GM21825 (cell line): ENCODE results near the gene FMN2.
"Not testable (repeated sequence)": the region's sequence is repeated elsewhere in the genome, so short reads cannot be mapped to it uniquely, and the experiment has no call there.

Experiments used
- ATAC-seq: cut with Tn5 transposase; IDR thresholded peaks from one replicate; pipeline ENCODE4 v1.9.1; 2021; ENCODE audit warnings: mild to moderate bottlenecking, moderate library complexity; ENCODE audit not compliant: unreplicated experiment

FMN2 gene

DNA sequence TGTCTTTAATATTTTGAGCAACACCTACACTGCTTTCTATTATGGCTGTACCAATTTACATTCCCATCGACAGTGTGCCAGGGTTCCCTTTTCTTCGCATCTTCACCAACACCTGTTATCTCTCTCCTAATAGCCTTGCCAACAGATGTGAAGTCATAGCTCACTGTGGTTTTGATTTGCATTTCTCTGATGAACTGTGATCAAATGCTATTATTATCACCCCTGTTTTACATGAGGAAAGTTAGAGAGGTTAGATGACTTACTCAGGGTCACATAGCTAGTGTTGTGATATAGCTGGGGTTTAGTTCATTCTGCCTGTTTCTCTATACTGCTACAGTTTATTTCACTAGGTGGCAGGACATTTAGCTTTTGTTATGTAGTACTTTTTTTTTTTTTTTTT lies 204.1 kb downstream of the FMN2 start:
- ATAC-seq, result no peak

DNA sequence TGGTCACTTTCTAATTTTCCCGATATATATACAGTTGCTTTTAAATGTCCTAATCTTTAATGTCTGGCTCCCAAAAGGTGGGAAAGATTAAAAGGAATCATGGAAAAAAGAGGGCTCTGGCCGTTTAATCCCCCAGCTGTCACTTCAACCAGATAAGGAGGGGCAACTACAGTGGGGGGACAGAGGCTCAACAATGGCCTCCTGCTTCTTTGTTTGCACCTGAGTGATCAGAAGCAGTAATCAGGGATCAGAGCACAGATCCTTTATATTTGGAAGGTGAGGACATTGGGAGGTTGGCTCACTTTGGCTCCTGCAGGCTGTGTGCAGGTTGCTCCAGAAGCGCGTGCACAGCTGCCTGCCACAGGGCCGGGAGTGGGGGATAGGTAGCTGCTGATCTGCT lies 212.8 kb downstream of the FMN2 start:
- ATAC-seq, result no peak

DNA sequence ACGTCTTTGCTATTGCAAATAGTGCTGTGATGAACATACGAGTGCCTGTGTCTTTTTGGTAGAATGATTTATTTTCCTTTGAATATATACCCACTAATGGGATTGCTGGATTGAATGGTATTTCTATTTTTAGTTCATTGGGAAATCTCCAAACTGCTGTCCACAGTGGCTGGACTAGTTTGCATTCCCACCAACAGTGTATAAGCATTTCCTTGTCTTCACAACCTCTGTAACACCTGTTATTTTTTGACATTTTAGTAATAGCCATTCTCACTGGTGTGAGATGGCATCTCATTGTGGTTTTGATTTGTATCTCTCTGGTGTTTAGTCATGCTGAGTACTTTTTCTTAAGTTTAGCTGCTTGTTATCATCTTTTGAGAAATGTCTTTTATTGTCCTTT lies 215.0 kb downstream of the FMN2 start:
- ATAC-seq, result no peak

DNA sequence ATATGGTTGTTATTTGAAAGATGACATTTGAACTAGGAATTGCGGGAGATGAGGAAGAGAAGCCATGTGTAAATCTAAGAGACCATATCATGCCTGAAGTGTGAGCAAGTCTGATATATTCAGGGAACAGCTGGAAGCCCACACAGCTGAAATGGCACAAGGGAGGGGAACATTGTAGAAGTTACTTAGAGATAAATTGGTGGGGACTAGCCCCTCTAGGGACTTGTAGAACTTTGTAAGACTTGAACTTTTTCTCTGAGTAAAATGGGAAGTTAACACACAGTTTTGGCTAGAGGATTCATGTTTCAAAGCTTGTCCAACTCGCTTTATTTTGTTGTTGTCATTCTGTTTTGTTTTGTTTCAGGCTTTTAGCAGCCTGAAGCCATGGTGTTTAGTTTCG lies 216.4 kb downstream of the FMN2 start:
- ATAC-seq, result no peak

DNA sequence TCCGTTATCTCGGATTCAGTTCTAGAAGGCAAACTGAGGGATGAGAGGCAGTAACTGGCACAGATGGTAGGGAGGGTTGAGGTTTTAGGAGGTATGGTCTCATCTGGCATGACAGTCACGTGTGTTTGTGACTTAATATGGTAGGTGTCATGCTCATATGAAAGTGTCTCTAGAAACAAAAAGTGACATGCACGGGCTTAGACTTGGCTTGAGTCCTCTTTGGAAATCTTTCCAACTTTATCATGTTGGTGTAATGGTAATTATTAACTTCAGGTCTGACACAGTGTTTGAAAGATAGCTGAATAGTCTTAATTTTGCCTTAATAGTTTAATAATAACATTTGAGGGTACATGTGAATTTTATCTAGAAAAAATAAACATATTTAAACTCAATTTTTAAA lies 218.1 kb downstream of the FMN2 start:
- no peak for ATAC-seq

DNA sequence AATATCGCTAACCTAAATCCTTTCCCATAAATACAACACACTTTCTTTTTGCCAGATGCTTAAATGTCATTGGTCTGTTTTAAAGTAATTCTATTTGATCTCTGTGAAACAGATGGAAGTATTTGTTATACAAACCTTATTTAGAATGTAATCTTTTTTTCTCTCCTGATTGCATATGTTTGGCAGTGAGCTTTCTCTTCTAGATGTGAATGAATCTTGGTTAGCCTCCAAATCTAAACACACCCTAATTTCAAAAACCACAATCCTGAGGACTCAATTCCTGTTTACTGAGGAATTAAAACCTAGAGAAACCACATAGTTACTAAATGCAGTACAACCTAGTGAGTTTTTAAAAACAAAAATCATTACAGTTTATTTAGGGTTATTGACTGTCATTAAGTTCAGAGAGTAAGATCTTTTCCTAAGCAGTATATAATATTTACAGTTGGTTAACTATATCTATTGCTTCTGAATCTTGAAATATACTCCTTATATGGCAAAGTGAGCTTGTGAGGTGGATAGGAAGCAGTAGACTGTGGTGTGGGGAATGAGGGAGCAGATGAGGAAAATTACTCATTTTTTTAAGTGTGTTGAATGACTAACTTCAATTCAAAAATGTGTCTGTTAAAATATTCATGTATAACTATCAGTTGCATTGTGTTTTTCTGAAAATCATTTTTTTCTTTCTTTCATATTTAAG lies 218.7 kb downstream of the FMN2 start:
- ATAC-seq, result no peak

DNA sequence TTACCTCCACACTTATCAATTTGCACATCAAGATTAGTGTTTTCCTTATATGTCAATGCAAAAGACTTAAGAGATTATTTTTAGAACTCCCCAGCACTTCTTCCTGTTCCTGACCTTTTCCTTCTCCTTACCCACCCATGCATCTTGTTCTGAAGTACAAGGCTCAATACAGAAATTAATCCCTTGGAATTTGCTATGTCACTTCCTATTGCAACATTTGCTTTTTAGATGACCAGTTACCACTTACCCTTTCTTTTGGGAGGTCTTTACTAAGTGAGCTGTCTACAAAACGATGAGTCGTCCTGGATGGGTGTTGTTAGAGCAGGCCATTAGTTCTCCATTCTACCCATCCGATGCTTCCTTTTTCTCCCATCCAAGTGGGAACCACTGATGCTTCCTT lies 221.2 kb downstream of the FMN2 start:
- ATAC-seq, result no peak

DNA sequence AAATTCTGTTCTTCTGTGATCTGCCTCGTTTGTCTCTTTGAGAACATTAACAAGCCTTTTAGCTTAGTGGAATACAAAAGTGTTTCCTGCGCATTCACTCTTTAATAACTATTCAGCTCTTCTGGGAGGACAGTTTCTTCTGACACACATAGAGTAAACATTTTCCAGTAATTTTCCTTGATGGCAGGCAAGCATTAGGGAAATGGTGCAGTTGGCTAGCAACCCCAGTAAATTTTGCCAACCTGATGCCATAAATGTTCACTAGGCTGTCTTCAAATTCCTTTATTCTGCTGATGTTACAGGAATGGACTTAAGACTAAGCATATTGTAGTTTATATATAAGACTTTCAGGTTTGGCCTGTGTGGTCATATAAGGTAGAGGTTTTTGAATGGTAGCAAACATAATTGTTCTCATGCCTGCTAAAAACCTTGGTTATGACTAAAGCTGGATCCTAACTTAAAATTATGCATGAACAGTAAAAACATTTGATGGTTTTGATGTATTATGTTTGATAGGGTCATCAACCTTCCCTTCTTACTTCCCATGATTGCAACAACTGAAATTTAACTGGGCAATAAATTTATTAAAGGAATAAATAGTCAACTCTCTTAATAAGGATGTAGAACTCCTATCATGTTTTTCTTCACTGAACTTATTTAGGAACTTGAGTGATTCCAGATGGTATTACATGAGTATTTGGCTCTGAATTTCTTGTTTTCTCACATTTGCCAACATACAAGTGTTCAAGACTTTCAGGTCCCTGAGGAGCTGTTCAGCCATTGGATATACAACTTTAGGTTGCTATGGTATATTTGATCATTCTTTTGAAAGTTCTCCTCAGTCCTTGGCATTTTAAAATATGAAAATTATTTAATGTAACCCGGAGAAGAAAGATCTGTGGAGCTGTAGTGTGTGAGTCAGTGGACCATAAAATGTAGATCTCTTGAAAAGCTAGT lies 223.4 kb downstream of the FMN2 start:
- ATAC-seq, result no peak

DNA sequence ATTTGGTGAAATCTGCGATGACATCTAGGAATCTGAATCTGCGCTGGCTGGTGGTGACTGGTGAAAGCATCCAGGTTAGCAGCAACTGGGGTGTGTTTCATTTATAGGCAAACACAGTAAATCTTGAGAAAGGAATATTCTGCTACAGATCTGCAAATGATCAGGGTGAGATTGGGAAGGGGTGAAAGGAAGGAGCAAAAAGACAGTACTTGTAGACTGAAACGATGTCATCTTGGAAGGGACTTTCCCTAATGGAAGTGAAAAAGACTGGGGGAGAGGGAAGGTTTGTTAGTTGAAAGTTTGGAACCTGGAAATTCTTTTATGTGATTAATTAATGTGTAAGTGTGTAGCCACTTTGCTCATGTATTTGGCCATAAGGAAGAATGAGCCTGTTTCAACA lies 228.3 kb downstream of the FMN2 start:
- no peak for ATAC-seq

DNA sequence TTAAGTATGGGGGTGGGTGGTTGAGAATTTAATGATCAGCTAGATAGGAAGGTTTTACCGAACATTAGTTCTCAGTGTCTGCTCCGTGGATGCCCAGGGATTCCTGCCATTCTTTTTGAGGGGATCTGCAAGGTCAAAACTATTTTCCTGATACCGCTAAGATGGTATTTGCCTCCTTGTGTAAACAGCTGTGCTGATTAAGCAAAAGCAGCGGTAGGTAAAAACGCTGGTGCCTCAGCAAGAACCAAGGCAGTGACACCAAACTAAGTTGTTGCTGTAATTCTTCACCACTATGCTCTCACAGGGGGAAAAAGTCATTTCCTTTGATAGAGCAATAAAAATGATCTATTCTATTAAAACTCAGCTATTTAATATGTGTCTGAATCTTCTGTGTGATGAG lies 229.0 kb downstream of the FMN2 start:
- no peak for ATAC-seq

DNA sequence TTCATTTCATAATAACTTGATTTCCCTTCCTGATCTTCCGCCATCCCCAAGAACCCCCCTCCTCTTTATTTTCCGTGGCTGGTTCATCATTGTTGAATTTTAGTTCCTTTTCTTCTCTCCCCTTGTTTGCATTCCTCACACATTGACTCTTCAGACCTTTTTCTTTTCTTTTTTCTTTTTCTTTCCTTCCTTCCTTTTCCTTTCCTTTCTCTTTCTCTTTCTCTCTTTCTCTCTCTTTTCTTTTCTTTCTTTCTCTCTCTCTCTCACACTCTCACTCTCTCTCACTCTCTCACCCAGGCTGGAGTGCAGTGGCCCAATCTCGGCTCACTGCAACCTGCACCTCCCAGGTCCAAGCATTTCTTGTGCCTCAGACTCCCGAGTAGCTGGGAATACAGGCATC lies 231.3 kb downstream of the FMN2 start:
- no peak for ATAC-seq

DNA sequence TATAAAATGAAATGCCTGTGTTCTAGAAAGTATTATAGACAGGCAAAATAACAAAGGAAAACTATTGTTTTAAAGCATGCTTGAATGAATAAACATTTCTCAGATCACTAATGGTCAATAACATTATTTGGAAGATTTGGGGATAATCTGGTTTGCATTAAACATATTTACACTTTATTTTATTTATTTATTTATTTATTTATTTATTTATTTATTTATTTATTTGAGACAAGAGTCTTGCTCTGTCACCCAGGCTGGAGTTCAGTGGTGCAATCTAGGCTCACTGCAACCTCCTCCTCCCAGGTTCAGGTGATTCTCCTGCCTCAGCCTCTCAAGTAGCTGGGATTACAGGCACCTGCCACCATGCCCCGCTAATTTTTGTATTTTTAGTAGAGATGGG lies 236.7 kb downstream of the FMN2 start:
- not testable (repeated sequence) for ATAC-seq

DNA sequence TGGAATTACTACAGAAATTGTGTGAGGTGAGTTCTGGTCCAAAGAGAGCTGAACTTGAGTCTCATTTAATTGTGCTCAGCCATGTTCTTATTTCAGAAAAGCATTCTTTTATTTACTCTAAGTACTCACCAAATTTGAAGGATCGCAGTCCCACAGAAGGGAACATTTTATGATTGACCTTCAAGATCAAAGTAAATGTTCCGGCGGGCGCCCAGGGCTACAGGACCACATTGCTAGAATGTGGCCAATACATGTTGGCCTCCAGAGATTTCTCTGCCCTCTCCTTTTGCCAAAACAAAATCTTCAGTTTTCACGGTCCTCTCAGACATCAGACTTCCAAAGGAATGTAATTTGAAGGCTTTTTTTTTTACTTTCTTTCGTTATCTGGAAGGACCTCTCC lies 237.8 kb downstream of the FMN2 start:
- ATAC-seq, result no peak

DNA sequence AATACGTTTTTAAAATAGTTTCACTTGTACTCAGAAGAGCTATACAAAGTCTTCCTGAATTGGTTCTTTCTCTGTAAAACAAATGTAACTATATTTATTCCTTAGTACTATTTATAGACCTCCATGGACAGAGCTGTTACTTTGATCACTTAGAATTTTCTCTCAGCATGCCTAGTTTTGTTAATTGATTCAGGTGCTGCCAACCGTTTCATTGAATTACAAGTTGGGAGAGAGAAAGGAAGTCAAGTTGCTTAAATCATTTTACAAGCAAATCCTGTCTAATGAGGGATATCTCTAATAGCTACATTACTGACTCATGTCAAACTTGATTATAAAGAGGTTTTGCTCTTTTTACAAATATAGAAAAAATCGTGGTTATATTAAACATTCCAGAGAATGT lies 241.0 kb downstream of the FMN2 start:
- ATAC-seq, result no peak

DNA sequence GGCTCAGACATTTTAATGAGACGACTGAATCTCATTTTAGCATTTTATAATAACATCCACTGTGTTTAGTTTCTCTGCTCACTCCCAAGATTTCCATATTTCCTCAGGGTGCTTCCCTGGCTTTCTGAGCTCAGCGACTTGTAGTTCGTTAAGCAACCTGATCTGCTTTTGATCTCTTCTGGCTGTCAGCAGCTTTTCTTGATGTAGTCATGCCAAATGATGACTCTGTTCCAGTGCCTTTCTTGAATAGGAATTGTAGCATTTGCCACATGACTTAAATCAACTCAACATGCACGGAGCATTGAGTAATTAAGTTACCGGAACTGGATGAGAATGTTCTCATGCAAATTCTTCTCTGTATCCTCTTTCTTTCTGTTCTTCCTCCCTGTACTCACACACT lies 246.1 kb downstream of the FMN2 start:
- ATAC-seq, result no peak

DNA sequence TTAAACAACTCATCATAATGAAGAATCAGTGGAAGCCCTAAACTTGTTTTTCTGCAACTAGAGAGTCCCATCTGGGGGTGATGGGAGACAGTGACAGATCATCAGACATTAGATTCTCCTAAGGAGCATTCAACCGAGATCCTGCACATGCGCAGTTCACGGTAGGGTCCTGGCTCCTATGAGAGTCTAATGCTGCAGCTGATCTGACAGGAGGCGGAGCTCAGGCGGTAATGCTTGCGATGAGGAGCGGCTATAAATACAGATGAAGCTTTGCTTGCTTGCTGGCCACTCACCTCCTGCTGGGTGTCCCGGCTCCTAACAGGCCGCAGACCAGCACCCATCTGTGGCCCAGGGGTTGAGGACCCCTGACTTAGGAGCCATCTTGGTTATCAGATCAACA lies 247.2 kb downstream of the FMN2 start:
- no peak for ATAC-seq

DNA sequence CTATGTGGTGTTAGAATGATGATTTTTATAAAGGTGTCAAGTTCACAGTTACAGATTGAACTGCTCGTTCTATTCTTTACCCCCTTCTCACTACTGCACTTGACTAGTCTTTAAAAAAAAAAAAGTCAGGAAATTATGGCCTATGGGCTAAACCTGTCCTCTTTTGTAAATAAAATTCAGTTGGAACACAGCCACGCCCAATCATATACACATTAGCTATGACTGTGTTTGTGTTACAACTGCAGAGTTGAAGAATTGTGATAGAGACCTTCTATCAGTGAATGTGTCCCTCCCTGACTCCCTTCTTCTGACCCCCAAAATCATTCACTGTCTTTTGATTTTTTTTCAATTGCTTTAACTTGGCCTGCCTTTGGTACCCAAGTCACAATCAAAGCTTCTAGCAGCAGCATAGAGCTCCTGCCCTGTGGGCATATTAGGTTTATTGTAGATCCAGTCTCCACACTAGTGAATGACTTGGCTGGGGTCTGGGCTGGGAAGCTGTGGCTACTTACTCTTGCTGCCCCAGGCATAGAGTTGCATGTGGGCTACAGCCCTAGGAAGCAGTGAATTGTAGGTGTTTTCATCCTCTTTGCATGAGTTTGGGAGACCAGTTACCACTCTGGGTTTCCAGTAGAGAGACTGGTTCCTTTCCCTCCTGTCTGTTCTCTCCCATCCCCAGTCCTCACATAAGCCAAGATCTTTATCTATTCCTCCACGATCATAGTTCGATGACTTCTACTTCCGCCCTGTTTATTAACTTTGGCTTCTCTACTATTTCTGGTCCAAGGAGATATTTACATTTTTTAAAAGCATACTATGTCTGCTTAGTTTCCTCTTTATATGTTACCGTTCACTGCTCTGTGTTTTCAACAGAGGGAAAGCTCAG lies 249.9 kb downstream of the FMN2 start:
- no peak for ATAC-seq

DNA sequence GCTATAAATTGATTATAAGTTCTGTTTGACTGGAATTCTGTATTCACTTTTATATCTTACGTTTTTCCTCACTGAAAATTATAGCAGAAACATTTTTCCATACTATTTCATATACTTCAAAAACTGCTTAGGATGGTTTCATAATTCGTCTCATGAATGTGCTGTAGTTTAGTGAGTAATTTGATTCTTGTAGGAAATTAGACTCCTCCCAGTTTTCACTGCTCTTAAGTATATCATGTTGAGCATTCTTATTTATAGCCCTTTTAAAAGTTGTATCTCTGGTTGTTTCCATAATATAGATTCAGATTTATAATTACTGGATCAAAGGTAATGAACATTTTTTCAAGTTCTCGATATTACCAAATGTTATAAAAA lies 250.6 kb downstream of the FMN2 start:
- ATAC-seq, result no peak

DNA sequence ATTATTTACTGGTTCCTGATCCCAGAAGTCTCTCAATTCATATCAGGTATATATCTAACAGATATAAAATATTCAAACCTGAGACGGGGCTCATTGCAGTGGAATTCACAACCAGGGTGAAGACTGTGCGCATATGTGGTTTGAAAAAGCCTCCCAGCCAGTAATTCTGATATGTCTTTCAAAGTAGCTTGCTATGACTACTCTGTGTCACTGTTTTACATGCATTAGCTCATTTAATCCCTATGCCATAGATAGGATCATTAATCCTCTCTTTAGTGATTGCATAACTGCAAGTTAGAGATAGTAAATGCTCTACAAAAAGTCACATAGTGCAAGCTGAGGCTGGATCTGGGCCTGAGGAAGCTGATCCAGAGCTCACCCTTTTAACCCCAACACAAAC lies 251.4 kb downstream of the FMN2 start:
- no peak for ATAC-seq

DNA sequence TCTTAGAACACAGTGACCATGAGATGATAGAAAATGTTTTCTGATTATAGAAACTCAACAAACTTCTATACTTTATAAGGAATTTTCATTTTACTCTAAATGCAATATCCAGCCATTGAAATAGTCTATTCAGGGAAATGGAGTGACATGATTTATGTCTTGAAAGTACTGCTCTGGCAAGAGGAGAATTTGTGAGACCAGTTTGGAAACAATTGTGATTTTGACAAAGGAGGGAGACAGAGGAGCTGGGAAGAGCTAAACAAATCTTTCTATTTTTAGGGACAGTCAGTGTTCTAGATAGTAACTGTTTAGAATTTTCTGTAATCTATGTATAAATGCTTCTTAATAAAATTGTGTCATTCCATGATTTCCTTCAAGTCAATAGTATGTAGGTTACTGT lies 252.3 kb downstream of the FMN2 start:
- no peak for ATAC-seq

DNA sequence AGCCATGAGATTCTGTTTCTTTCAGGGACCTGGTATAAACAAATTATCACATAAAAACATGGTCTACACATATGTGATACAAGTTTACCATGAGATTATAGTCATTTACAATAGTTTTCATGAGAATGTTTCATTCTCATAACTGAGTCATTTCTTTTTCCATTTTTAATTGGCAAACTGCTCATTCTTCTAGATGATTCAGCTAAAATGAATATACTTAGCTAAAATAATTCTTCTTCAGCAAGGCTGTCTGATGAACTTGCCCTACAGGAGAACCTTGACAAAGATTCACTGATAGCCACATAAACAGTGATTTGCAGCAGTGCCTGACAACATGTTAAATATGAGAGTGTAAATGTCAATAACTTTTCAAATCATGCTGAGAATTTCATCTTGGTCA lies 253.2 kb downstream of the FMN2 start:
- ATAC-seq, result no peak
